ENCODE measurements around the gene SLC6A8. TPM values are rescaled to one million over a fixed set of nuclear protein-coding genes. Genes with fewer than 3 reads are reported as not detected.

Gene SLC6A8
- total RNA-seq, 1 donor from 2014 or later = 165 TPM

Other genes with a start within 250 kb of the SLC6A8 start
- 0.63 TPM for gene TREX2, start 241.9 kb upstream of the SLC6A8 start, total RNA-seq
- gene HAUS7, start 217.3 kb upstream of the SLC6A8 start, total RNA-seq = 22.4 TPM
- 204 TPM for gene BGN, start 192.9 kb upstream of the SLC6A8 start, total RNA-seq
- not detected for gene ATP2B3, start 170.3 kb upstream of the SLC6A8 start, total RNA-seq
- 14.9 TPM for gene CCNQ, start 88.8 kb upstream of the SLC6A8 start, total RNA-seq
- 0.12 TPM for gene DUSP9, start 40.7 kb upstream of the SLC6A8 start, total RNA-seq
- 28.3 TPM for gene PNCK, start 14.1 kb upstream of the SLC6A8 start, total RNA-seq
- gene BCAP31, start 36.5 kb downstream of the SLC6A8 start, total RNA-seq = 221 TPM
- gene ABCD1, start 36.9 kb downstream of the SLC6A8 start, total RNA-seq = 18.6 TPM
- gene PLXNB3, start 76.3 kb downstream of the SLC6A8 start, total RNA-seq = 65.3 TPM
- 5.8 TPM for gene SRPK3, start 93.1 kb downstream of the SLC6A8 start, total RNA-seq
- gene IDH3G, start 106.4 kb downstream of the SLC6A8 start, total RNA-seq = 51.5 TPM
- 401 TPM for gene SSR4, start 106.7 kb downstream of the SLC6A8 start, total RNA-seq
- 15.1 TPM for gene PDZD4, start 142.6 kb downstream of the SLC6A8 start, total RNA-seq
- gene L1CAM, start 198.2 kb downstream of the SLC6A8 start, total RNA-seq = 10.0 TPM
- gene AVPR2, start 216.7 kb downstream of the SLC6A8 start, total RNA-seq = 1.1 TPM
- gene ARHGAP4, start 238.3 kb downstream of the SLC6A8 start, total RNA-seq = 53.8 TPM
- 81.6 TPM for gene NAA10, start 247.1 kb downstream of the SLC6A8 start, total RNA-seq